Measurements from ENCODE around the gene WDR27.

WDR27 gene

DNA sequence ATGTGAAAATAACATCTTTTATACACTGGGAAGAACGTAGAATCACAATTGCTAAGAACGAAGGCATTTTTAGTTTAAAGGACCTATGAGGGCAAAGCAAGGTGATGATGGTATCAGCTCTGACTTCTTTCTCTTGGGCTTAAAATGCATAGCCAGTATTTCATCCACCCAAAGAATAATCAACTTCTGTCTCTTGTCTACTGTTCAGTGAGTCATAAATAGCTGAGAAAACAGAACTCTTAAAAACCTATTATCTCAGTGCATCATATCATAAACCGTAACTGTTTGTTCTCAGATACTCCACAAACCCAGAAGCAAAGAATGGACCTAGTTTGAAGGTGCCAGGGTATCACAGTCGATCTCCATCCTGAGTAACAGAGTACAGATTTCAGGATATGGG lies 17.3 kb upstream of the WDR27 start:
- no peaks in the 10 kb centered on the region for H3K27me3 ChIP-seq (ENCODE audit: low read length)
- H4K20me1 ChIP-seq (ENCODE audit: low read depth, low read length): peaks cover 21% of the 10 kb centered on the region
- H3K9me2 ChIP-seq (replicated peaks; ENCODE audit: insufficient read depth, low read length): no peaks in the 10 kb centered on the region
- peaks cover 14% of the 10 kb centered on the region; the same call in 1 of the 2 replicates for H3F3A ChIP-seq (ENCODE audit: insufficient read depth)
- H3K9me3 ChIP-seq (ENCODE audit: insufficient read depth, low read length): no peaks in the 10 kb centered on the region
- H3K27ac ChIP-seq (ENCODE audit: low read depth, low read length): no peak overlapping the region
- no peak overlapping the region for H3K4me2 ChIP-seq (ENCODE audit: low read depth, low read length, poor library complexity, severe bottlenecking)
- H3K36me3 ChIP-seq (ENCODE audit: low read length): peaks cover 25% of the 10 kb centered on the region; the same call in 1 of the 2 replicates
- peaks cover 55% of the 10 kb centered on the region for H3K79me2 ChIP-seq (ENCODE audit: insufficient read depth, low read length)
- no peak overlapping the region for H3K9ac ChIP-seq (ENCODE audit: low read length)
- TF ChIP-seq, protein P1, sequence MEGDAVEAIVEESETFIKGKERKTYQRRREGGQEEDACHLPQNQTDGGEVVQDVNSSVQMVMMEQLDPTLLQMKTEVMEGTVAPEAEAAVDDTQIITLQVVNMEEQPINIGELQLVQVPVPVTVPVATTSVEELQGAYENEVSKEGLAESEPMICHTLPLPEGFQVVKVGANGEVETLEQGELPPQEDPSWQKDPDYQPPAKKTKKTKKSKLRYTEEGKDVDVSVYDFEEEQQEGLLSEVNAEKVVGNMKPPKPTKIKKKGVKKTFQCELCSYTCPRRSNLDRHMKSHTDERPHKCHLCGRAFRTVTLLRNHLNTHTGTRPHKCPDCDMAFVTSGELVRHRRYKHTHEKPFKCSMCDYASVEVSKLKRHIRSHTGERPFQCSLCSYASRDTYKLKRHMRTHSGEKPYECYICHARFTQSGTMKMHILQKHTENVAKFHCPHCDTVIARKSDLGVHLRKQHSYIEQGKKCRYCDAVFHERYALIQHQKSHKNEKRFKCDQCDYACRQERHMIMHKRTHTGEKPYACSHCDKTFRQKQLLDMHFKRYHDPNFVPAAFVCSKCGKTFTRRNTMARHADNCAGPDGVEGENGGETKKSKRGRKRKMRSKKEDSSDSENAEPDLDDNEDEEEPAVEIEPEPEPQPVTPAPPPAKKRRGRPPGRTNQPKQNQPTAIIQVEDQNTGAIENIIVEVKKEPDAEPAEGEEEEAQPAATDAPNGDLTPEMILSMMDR (IDR thresholded peaks at IDR 0.05; ENCODE audit: insufficient read depth, low read length, poor library complexity, severe bottlenecking): no peak
- TF ChIP-seq EZH2phosphoT487 (conservative IDR thresholded peaks at IDR 0.05; ENCODE audit: low read length): no peak
- H2AFZ ChIP-seq (ENCODE audit: low read depth, low read length, severe bottlenecking): no peak overlapping the region
- H3K4me3 ChIP-seq (ENCODE audit: insufficient read depth, low read length, poor library complexity, severe bottlenecking): no peak overlapping the region

DNA sequence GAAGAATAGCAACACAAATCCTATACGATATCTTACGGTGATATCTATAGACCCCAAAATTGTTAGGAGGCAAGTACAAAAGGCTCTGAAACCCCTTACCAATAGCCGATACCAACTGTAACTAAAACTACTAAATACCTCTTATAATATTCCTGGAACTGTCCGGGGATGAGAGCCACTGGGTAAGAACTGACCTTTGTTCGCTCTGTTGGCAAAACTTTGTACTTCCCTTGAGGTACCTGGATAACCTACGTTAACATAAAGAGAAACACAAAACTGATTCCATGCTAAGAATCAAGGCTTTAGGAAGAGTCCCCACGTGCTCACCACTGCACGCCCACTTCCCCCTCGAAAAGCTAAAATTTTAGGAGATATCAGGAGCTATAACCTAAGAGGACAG lies 12.8 kb upstream of the WDR27 start:
- TF ChIP-seq EZH2phosphoT487 (conservative IDR thresholded peaks at IDR 0.05; ENCODE audit: low read length): no peak
- TF ChIP-seq, protein P1 (IDR thresholded peaks at IDR 0.05; ENCODE audit: insufficient read depth, low read length, poor library complexity, severe bottlenecking): no peak
- Histone ChIP-seq H2AFZ (ENCODE audit: low read depth, low read length, severe bottlenecking) (no peak overlapping the region), H3K79me2 (ENCODE audit: insufficient read depth, low read length) (peaks cover 18% of the 10 kb centered on the region), H3K4me2 (ENCODE audit: low read depth, low read length, poor library complexity, severe bottlenecking) (no peak overlapping the region), H4K20me1 (ENCODE audit: low read depth, low read length) (0 out of 2 replicates have a peak, but pooled peaks cover 4% of the 10 kb centered on the region), H3K36me3 (ENCODE audit: low read length) (peaks cover 45% of the 10 kb centered on the region), H3K9ac (ENCODE audit: low read length) (no peak overlapping the region), H3K27ac (ENCODE audit: low read depth, low read length) (no peak overlapping the region), H3F3A (ENCODE audit: insufficient read depth) (peaks cover 21% of the 10 kb centered on the region), H3K4me3 (ENCODE audit: insufficient read depth, low read length, poor library complexity, severe bottlenecking) (no peak overlapping the region), H3K9me2 (replicated peaks; ENCODE audit: insufficient read depth, low read length) (no peaks in the 10 kb centered on the region), H3K27me3 (ENCODE audit: low read length) (no peaks in the 10 kb centered on the region), H3K9me3 (ENCODE audit: insufficient read depth, low read length) (no peaks in the 10 kb centered on the region)

DNA sequence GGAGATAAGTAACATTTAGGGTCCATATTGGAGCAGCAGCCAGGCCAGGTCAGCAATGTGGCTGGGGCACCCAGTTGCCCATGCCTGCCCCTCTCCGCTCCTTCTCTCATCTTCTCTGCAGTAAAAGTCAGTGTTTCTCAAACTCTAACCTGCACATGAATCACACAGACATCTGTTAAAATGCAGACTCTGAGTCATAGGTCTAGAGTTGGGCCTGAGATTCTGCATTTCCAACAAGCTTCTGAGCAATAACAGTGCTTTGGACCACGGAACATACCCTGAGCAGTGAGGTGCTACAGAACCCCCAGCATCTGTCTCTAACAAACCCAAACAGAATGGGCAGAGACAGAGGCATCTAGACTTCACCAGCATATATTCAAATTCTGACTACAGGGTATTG lies 12.3 kb upstream of the WDR27 start:
- H3F3A ChIP-seq (ENCODE audit: insufficient read depth): peaks cover 25% of the 10 kb centered on the region
- H3K4me3 ChIP-seq (ENCODE audit: insufficient read depth, low read length, poor library complexity, severe bottlenecking): no peak overlapping the region
- peaks cover 49% of the 10 kb centered on the region for H3K36me3 ChIP-seq (ENCODE audit: low read length)
- no peak for TF ChIP-seq EZH2phosphoT487 (conservative IDR thresholded peaks at IDR 0.05; ENCODE audit: low read length)
- TF ChIP-seq, protein P1 (IDR thresholded peaks at IDR 0.05; ENCODE audit: insufficient read depth, low read length, poor library complexity, severe bottlenecking): no peak
- no peak overlapping the region for H2AFZ ChIP-seq (ENCODE audit: low read depth, low read length, severe bottlenecking)
- H3K79me2 ChIP-seq (ENCODE audit: insufficient read depth, low read length): peaks cover 13% of the 10 kb centered on the region
- no peaks in the 10 kb centered on the region for H3K9me2 ChIP-seq (replicated peaks; ENCODE audit: insufficient read depth, low read length)
- H3K9ac ChIP-seq (ENCODE audit: low read length): no peak overlapping the region
- no peaks in the 10 kb centered on the region for H3K9me3 ChIP-seq (ENCODE audit: insufficient read depth, low read length)
- no peak overlapping the region for H3K4me2 ChIP-seq (ENCODE audit: low read depth, low read length, poor library complexity, severe bottlenecking)
- no peak overlapping the region for H3K27ac ChIP-seq (ENCODE audit: low read depth, low read length)
- peaks cover 4% of the 10 kb centered on the region; the same call in 1 of the 2 replicates for H4K20me1 ChIP-seq (ENCODE audit: low read depth, low read length)
- no peaks in the 10 kb centered on the region for H3K27me3 ChIP-seq (ENCODE audit: low read length)
